ENCODE results near the gene CITED2.

Gene CITED2

GRCh38 chr6:139334806-139335446 lies 39.5 kb downstream of the CITED2 start:
- Histone ChIP-seq H3K4me3 (ENCODE audit: low read length, poor library complexity, severe bottlenecking) (no peak overlapping the region), H2AFZ (ENCODE audit: low read length) (no peak overlapping the region), H3K27me3 (ENCODE audit: insufficient read depth, low read length, poor library complexity, severe bottlenecking) (no peaks in the 10 kb centered on the region), H3F3A (ENCODE audit: low read depth) (no peaks in the 10 kb centered on the region), H3K9me3 (ENCODE audit: insufficient read depth, low read depth, low read length) (no peaks in the 10 kb centered on the region), H3K4me2 (ENCODE audit: low read depth, low read length, poor library complexity, severe bottlenecking) (no peak overlapping the region), H4K20me1 (ENCODE audit: insufficient read depth, low read length, poor library complexity, severe bottlenecking) (no peaks in the 10 kb centered on the region), H3K36me3 (ENCODE audit: insufficient read depth, low read length) (no peaks in the 10 kb centered on the region), H3K79me2 (ENCODE audit: insufficient read depth, low read length) (no peaks in the 10 kb centered on the region), H3K4me1 (ENCODE audit: insufficient read depth, low read length, poor library complexity, severe bottlenecking) (no peaks in the 10 kb centered on the region), H3K9me2 (replicated peaks; ENCODE audit: low read depth, low read length) (no peaks in the 10 kb centered on the region), H3K9ac (ENCODE audit: low read depth, low read length, poor library complexity, severe bottlenecking) (no peak overlapping the region)
- TF ChIP-seq EZH2phosphoT487 (IDR thresholded peaks at IDR 0.05; ENCODE audit: borderline replicate concordance) (no peak), CTCF (conservative IDR thresholded peaks at IDR 0.05; ENCODE audit: low read length) (no peak)

DNA sequence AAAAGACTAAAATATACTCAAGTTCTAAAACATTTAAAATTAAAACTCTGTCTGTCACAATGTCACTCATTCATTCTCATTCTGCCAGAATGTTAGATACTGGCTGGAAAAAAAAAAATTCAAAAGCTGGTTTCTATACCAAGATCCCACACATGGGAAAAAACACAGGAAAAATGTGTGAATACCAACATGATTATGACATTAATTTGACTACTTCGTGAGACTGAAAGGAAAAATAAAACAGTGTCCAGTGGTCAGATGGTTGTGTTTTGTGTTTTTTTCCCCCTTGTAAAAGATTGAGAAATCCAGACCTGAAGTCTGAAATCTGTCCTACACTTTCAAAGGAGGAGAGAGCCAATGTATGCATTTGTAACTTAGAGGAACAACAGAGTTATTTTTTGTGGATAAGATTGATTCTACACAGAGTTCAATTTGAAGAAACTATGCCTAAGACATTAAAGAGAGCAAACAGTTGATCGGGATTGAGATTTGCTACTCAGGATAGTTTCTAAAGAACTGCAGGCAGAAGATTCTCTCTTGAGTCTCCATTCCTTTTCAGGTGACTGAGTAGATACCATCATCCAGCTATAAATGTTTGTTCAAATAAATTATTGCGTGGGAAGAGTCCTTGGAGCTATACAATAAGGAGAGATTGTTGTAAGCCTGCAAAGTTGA lies 43.5 kb downstream of the CITED2 start:
- H3K9me3 ChIP-seq (ENCODE audit: insufficient read depth, low read depth, low read length) = no peaks in the 10 kb centered on the region
- H3F3A ChIP-seq (ENCODE audit: low read depth) = no peaks in the 10 kb centered on the region
- no peaks in the 10 kb centered on the region for H3K9me2 ChIP-seq (replicated peaks; ENCODE audit: low read depth, low read length)
- no peaks in the 10 kb centered on the region for H4K20me1 ChIP-seq (ENCODE audit: insufficient read depth, low read length, poor library complexity, severe bottlenecking)
- no peak overlapping the region for H3K9ac ChIP-seq (ENCODE audit: low read depth, low read length, poor library complexity, severe bottlenecking)
- H3K79me2 ChIP-seq (ENCODE audit: insufficient read depth, low read length) = no peaks in the 10 kb centered on the region
- no peak overlapping the region for H3K4me2 ChIP-seq (ENCODE audit: low read depth, low read length, poor library complexity, severe bottlenecking)
- H3K4me1 ChIP-seq (ENCODE audit: insufficient read depth, low read length, poor library complexity, severe bottlenecking) = peaks cover under 1% of the 10 kb centered on the region
- TF ChIP-seq CTCF (conservative IDR thresholded peaks at IDR 0.05; ENCODE audit: low read length) = no peak
- TF ChIP-seq EZH2phosphoT487 (IDR thresholded peaks at IDR 0.05; ENCODE audit: borderline replicate concordance) = no peak
- no peaks in the 10 kb centered on the region for H3K36me3 ChIP-seq (ENCODE audit: insufficient read depth, low read length)
- no peak overlapping the region for H3K4me3 ChIP-seq (ENCODE audit: low read length, poor library complexity, severe bottlenecking)
- no peak overlapping the region for H2AFZ ChIP-seq (ENCODE audit: low read length)
- H3K27me3 ChIP-seq (ENCODE audit: insufficient read depth, low read length, poor library complexity, severe bottlenecking) = no peaks in the 10 kb centered on the region

DNA sequence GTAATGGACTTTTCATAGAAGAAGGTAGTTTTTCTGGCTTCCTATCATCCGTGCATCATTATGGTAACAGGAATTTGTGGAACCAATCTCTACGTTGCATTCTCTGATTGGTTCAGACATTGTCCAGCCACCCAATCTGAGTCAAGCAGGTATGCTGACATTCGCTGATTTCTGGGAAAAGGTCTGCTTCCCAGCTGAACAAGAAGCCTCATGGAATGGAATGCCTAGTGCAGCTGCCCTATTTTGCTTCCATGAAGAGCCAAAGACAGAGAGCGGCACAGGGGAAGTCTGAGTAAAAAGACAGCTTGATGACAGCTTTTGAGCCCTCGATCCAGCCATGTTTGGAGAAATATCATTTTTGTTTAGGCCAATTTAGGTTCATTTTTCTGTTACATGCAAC lies 44.1 kb downstream of the CITED2 start:
- H3K9me2 ChIP-seq (replicated peaks; ENCODE audit: low read depth, low read length) = no peaks in the 10 kb centered on the region
- no peaks in the 10 kb centered on the region for H3K79me2 ChIP-seq (ENCODE audit: insufficient read depth, low read length)
- H3K4me1 ChIP-seq (ENCODE audit: insufficient read depth, low read length, poor library complexity, severe bottlenecking) = peaks cover 7% of the 10 kb centered on the region
- H2AFZ ChIP-seq (ENCODE audit: low read length) = no peak overlapping the region
- H3K27me3 ChIP-seq (ENCODE audit: insufficient read depth, low read length, poor library complexity, severe bottlenecking) = no peaks in the 10 kb centered on the region
- no peaks in the 10 kb centered on the region for H3F3A ChIP-seq (ENCODE audit: low read depth)
- H3K36me3 ChIP-seq (ENCODE audit: insufficient read depth, low read length) = no peaks in the 10 kb centered on the region
- TF ChIP-seq CTCF (conservative IDR thresholded peaks at IDR 0.05; ENCODE audit: low read length) (no peak), EZH2phosphoT487 (IDR thresholded peaks at IDR 0.05; ENCODE audit: borderline replicate concordance) (no peak)
- no peaks in the 10 kb centered on the region for H4K20me1 ChIP-seq (ENCODE audit: insufficient read depth, low read length, poor library complexity, severe bottlenecking)
- no peak overlapping the region for H3K9ac ChIP-seq (ENCODE audit: low read depth, low read length, poor library complexity, severe bottlenecking)
- no peak overlapping the region for H3K4me3 ChIP-seq (ENCODE audit: low read length, poor library complexity, severe bottlenecking)
- H3K9me3 ChIP-seq (ENCODE audit: insufficient read depth, low read depth, low read length) = no peaks in the 10 kb centered on the region
- H3K4me2 ChIP-seq (ENCODE audit: low read depth, low read length, poor library complexity, severe bottlenecking) = no peak overlapping the region

Measured in Loucy (cell line).